Brain microvascular endothelial cell (primary cell): ENCODE measurements around the gene MTR.

Source experiments
- DNase-seq: peaks from one replicate; pipeline ENCODE4 v3.0.0-alpha.2; 2020
- H3K27ac ChIP-seq: fragments of 250-450 bp; sonication (Bioruptor Pico); 2 replicates; pipeline ENCODE4 v1.5.1; 2020; ENCODE audit warnings: mild to moderate bottlenecking, moderate library complexity
- H3K27me3 ChIP-seq: fragments of 250-450 bp; sonication (Bioruptor Pico); replicated peaks from 2 replicates; pipeline ENCODE4 v1.5.1; 2020; ENCODE audit warnings: mild to moderate bottlenecking
- H3K36me3 ChIP-seq: fragments of 250-450 bp; sonication (Bioruptor Pico); replicated peaks from 2 replicates; pipeline ENCODE4 v1.5.1; 2020; ENCODE audit warnings: mild to moderate bottlenecking
- H3K4me3 ChIP-seq: 2 replicates; pipeline ENCODE4 v1.5.1; 2011; ENCODE audit warnings: low read depth, mild to moderate bottlenecking, control low read depth, low read length, moderate library complexity
- CTCF ChIP-seq: IDR thresholded peaks from 2 replicates; pipeline ENCODE4 v1.5.1; 2011; ENCODE audit warnings: low read depth, mild to moderate bottlenecking, moderate library complexity, low read length, control low read depth, inconsistent platforms; ENCODE audit errors: missing control alignments
- in situ Hi-C: cut with HindIII; loops from 2 replicates; pipeline ENCODE4 v1.10.0; 2017; ENCODE audit warnings: low sequenced_read_pairs, low pct_ligation_motif_present

Gene MTR

DNA sequence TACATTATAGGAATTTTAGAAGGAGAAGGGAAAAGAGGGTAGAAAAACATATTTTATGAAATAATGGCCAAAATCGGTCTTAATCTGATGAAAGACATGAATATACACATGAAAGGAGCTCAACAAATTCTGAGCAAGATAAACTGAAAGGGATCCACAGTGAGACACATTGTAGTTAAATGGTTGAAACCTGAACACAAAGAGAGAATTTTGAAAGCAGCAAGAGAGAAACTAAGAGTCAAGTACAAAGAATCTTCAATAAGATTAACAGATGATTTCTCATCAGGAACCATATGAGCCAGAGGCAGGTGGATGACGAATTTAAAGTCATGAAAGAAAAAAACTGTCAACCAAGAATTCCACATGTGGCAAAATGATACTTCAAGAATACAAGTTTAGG lies 15.8 kb upstream of the MTR start:
- DNase-seq: no peak
- Histone ChIP-seq H3K4me3 (no peak overlapping the region), H3K27ac (no peak overlapping the region), H3K27me3 (no peaks in the 10 kb centered on the region), H3K36me3 (no peaks in the 10 kb centered on the region)
- no peak for TF ChIP-seq CTCF
- in situ Hi-C loops: no loop called here

DNA sequence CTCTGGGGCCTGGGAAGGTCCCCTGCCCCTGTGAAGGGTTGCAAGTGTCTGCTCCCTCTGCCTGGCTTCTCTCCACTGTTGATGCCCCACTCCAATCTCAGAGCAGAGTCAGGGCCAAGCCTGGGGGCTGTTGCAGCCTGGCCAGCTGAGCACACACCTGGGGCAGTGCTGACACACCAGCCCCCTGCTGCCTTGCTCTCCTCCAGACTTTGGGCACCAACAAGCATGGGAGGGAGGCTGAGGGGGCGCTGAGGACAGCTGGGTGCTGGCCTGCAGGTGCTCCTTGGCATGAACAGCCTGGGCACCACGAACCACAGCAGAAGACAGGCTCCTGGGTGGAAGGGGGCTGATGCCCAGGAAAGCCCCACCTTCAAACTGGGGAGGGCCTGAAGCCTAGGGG lies 9.6 kb upstream of the MTR start:
- in situ Hi-C loops: no loop called here
- Histone ChIP-seq H3K27me3 (no peaks in the 10 kb centered on the region), H3K4me3 (no peak overlapping the region), H3K27ac (no peak overlapping the region), H3K36me3 (no peaks in the 10 kb centered on the region)
- no peak for DNase-seq
- TF ChIP-seq CTCF: no peak

GRCh38 chr1:236786453-236786852 lies 8.6 kb upstream of the MTR start:
- no peak overlapping the region for H3K4me3 ChIP-seq
- TF ChIP-seq CTCF: no peak
- no peaks in the 10 kb centered on the region for H3K36me3 ChIP-seq
- DNase-seq: no peak
- in situ Hi-C loops: no loop called here
- H3K27ac ChIP-seq: no peak overlapping the region
- H3K27me3 ChIP-seq: no peaks in the 10 kb centered on the region

DNA sequence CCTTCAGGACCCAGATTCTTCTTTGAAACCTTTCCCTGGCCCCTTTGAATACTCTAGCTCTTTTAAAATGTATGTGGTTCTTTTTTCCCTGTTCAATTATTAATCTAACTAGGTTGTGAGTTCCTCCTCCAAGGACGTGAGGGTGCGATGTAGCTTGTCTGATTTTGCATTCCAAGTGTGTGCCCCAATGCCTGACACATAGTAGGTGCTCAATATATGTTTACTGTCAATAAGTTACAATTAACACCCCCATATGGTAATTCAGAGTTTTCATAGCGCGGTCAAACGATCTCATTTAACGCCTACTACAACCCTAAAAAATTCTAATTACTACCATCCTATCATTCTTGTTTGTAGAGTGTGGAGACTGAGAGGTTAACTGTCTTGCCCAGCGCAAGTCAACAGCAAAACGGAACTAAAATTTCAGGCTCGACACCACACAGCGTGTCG lies 482 bp upstream of the MTR start:
- Histone ChIP-seq H3K36me3 (no peaks in the 10 kb centered on the region), H3K4me3 (peak overlapping the region; percentile 94), H3K27ac (peak overlapping the region; percentile 25), H3K27me3 (no peaks in the 10 kb centered on the region)
- TF ChIP-seq CTCF: no peak
- in situ Hi-C loops: no loop called here
- no peak for DNase-seq

DNA sequence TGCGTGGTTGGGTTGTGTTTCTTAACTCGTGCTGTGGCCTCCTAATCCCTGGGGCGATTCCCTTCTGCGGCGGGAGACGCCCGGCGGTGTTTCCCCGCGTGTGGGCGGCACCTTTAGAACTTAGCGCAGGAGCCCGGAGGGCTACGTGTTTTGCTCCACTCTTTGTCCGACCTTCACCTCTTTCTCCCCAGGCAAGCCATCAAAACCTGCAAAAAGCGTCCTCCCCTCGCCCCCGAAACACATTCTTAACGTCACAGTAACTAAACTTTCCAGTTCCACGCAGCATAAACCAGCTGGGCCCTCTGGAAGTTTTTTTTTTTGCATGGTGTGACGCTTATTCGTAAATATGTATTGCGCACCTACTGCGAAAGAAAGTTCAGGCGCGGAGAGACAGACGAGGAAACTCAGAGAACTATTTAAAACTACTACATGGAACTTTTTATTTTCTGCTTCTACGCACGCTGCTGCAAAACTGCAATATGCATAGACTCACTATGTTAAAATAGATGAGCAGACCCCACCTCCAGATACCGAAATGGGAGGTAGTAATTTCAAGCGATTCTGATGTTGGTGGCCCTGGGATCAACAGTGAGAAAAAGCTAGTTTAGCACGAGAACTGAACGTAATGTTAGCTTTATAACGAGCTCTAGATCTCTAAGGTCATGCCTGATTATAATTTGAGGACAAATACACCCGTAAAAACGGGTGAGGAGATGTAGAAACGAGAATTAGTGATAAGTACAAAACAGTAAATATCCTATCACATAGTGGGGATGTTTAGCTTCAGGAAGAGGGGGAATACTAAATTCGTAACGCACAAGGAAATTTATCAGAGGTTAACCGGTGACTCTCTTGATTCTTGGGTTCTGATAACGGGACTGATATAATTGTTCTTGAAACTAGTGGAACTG lies 920 bp downstream of the MTR start:
- no peaks in the 10 kb centered on the region for H3K27me3 ChIP-seq
- TF ChIP-seq CTCF: no peak

More for the DNA sequence above, 920 bp downstream of the MTR start:
- H3K27ac ChIP-seq: peak overlapping the region; percentile 75
- H3K4me3 ChIP-seq: peak overlapping the region; percentile 94
- H3K36me3 ChIP-seq: no peaks in the 10 kb centered on the region
- in situ Hi-C loops: no loop called here
- peak; percentile 16 for DNase-seq
